K562 (cell line): ENCODE measurements around the gene GPATCH4. TPM values are rescaled to one million over a fixed set of nuclear protein-coding genes. Genes with fewer than 3 reads are reported as not detected.

Experiments used
- CCNT2 ChIP-seq: IDR thresholded peaks from 2 replicates; pipeline ENCODE4 v1.6.1; 2011; ENCODE audit warnings: borderline replicate concordance, low read depth, mild to moderate bottlenecking, moderate library complexity, mixed read lengths, low read length; ENCODE audit not compliant: insufficient read length; ENCODE audit errors: extremely low read depth
- ELF2 ChIP-seq: fragments of 250-450 bp; sonication (Bioruptor Pico); IDR thresholded peaks from 2 replicates; pipeline ENCODE4 v1.5.0; 2021; ENCODE audit warnings: mild to moderate bottlenecking
- EP400 ChIP-seq: fragments of 450-650 bp; IDR thresholded peaks from 2 replicates; pipeline ENCODE4 v1.6.1; 2017; ENCODE audit warnings: antibody characterized with exemption, mild to moderate bottlenecking, moderate library complexity
- HEY1 ChIP-seq: fragments of 250-450 bp; sonication (Bioruptor Pico); IDR thresholded peaks from 2 replicates; pipeline ENCODE4 v1.5.0; 2020; ENCODE audit warnings: mild to moderate bottlenecking, moderate library complexity, borderline replicate concordance
- NR1H2 ChIP-seq: sonication (generic); formaldehyde crosslinking; IDR thresholded peaks from 2 replicates; pipeline ENCODE4 v1.4.0; 2020; ENCODE audit warnings: mild to moderate bottlenecking, missing genetic modification reagents
- PTBP1 ChIP-seq: fragments of 200-400 bp; formaldehyde crosslinking; IDR thresholded peaks from 2 replicates; pipeline ENCODE4 v1.6.1; 2017; ENCODE audit warnings: low read depth, low read length
- PTRF ChIP-seq: fragments of 450-650 bp; IDR thresholded peaks from 2 replicates; pipeline ENCODE4 v1.6.1; 2016; ENCODE audit warnings: mild to moderate bottlenecking, missing genetic modification characterization, missing compliant biosample characterization
- PURB ChIP-seq: sonication (generic); formaldehyde crosslinking; IDR thresholded peaks from 2 replicates; pipeline ENCODE4 v1.9.0; 2021; ENCODE audit warnings: low read depth, mild to moderate bottlenecking, missing genetic modification reagents
- SNRNP70 ChIP-seq: fragments of 200-400 bp; formaldehyde crosslinking; optimal IDR thresholded peaks from 2 replicates; pipeline ENCODE3; 2017; ENCODE audit warnings: low read depth, low read length
- STAT5B ChIP-seq: fragments of 250-450 bp; sonication (Bioruptor Pico); IDR thresholded peaks from 2 replicates; pipeline ENCODE4 v1.8.0; 2021; ENCODE audit warnings: mild to moderate bottlenecking, inconsistent platforms
- ZNF197 ChIP-seq: fragments of 200-800 bp; sonication (Bioruptor generic); IDR thresholded peaks from 2 replicates; pipeline ENCODE4 v1.6.1; 2016; ENCODE audit warnings: low read depth, missing genetic modification characterization, missing compliant biosample characterization
- ZNF239 ChIP-seq: fragments of 250-450 bp; sonication (Bioruptor Pico); IDR thresholded peaks from 2 replicates; pipeline ENCODE4 v1.4.0; 2020; ENCODE audit warnings: mild to moderate bottlenecking
- ZNF699 ChIP-seq: fragments of 250-450 bp; sonication (Bioruptor Pico); IDR thresholded peaks from 2 replicates; pipeline ENCODE4 v1.8.0; 2021; ENCODE audit warnings: mild to moderate bottlenecking, moderate library complexity; ENCODE audit not compliant: insufficient replicate concordance
- polyA plus RNA-seq, 8 experiments: library from polyadenylated mRNA; depleted of rRNA in 4 of 8; stranded (reverse) in 5 of 8; unstranded in 3 of 8; fragments of >200 nt; fragmentation: Nextera tagmentation in 2 of 8; fragmentation: Illumina TruSeq in 1 of 8; extraction: Ambion mirVana in 2 of 8; extraction: Trizol in 1 of 8; gene quantifications; 2 replicates each; pipeline versions ENCODE4 v1.2.1 to v1.2.3, GENCODE V29; 2011 to 2014; ENCODE audit warnings: inconsistent platforms in 1 of 8, missing spikeins in 1 of 8
- total RNA-seq, 7 experiments: library from RNA; depleted of rRNA in 6 of 7; stranded (reverse); fragments of >200 nt in 6 of 7; fragmentation: Illumina TruSeq in 2 of 7; extraction: Trizol in 2 of 7; gene quantifications; 2 replicates each; pipeline versions ENCODE4 v1.2.1 to v1.2.3, GENCODE V29; 2011 to 2021; ENCODE audit warnings: low replicate concordance in 1 of 7
- TF ChIP-seq, protein P1 (sequence below): fragments of 450-650 bp; IDR thresholded peaks from one replicate; pipeline ENCODE4 v1.6.1; 2018; ENCODE audit warnings: mild to moderate bottlenecking, moderate library complexity; ENCODE audit not compliant: partially characterized antibody
- TF ChIP-seq, protein P2 (sequence below): fragments of 450-650 bp; IDR thresholded peaks from 2 replicates; pipeline ENCODE4 v1.6.1; 2016; ENCODE audit warnings: antibody characterized with exemption
- TF ChIP-seq, protein P3 (sequence below): fragments of 450-650 bp; conservative IDR thresholded peaks from 2 replicates; pipeline ENCODE4 v1.6.1; 2016; ENCODE audit warnings: missing genetic modification characterization, low read depth, mild to moderate bottlenecking, missing compliant biosample characterization, moderate library complexity
- TF ChIP-seq, protein P4 (sequence below), 2 experiments: fragments of 450-650 bp; conservative IDR thresholded peaks; 2 replicates each; pipeline ENCODE4 v1.6.1; 2017; ENCODE audit warnings: mild to moderate bottlenecking in 2 of 2, moderate library complexity in 2 of 2
- TF ChIP-seq, protein P5 (sequence below): IDR thresholded peaks from 2 replicates; pipeline ENCODE4 v1.6.1; 2016; ENCODE audit warnings: missing genetic modification characterization, missing compliant biosample characterization
- TF ChIP-seq, protein P6 (sequence below): sonication (generic); IDR thresholded peaks from 2 replicates; pipeline ENCODE4 v1.6.1; 2016

GPATCH4 gene
- total and polyA plus RNA-seq, 9 of the 15 experiments (the other 6 are each of a cell fraction or from before 2014, with no cell fraction given), result 43.7 to 105 (median 76.5) TPM

DNA sequence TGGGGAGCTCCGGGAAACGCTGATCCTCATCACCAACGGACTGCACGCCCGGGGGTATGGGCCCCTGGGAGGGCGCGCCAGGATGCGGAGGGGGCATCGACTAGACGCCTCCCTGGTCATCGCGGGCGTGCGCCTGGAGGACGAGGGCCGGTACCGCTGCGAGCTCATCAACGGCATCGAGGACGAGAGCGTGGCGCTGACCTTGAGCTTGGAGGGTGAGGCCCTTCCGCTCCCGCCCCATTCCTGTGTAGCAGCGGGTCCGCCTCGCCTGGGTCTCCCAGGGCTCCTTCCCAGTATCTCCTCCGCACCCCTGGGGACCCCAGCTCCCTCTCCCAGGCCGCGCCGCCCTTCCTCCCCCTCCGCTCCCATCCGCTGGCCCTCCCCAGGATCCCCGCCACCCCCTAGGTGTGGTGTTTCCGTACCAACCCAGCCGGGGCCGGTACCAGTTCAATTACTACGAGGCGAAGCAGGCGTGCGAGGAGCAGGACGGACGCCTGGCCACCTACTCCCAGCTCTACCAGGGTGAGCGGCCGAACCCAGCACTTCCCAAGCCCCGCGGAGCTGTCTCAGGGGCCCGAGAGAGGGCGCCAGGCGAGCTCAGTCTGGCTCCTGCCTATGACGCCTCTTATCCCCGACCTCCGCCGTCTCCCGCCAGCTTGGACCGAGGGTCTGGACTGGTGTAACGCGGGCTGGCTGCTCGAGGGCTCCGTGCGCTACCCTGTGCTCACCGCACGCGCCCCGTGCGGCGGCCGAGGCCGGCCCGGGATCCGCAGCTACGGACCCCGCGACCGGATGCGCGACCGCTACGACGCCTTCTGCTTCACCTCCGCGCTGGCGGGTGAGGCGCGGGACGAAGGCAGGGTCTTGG lies 22.9 kb upstream of the GPATCH4 start (continued):
- TF ChIP-seq, protein P1, sequence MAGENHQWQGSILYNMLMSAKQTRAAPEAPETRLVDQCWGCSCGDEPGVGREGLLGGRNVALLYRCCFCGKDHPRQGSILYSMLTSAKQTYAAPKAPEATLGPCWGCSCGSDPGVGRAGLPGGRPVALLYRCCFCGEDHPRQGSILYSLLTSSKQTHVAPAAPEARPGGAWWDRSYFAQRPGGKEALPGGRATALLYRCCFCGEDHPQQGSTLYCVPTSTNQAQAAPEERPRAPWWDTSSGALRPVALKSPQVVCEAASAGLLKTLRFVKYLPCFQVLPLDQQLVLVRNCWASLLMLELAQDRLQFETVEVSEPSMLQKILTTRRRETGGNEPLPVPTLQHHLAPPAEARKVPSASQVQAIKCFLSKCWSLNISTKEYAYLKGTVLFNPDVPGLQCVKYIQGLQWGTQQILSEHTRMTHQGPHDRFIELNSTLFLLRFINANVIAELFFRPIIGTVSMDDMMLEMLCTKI, result no peak
- TF ChIP-seq, protein P2, sequence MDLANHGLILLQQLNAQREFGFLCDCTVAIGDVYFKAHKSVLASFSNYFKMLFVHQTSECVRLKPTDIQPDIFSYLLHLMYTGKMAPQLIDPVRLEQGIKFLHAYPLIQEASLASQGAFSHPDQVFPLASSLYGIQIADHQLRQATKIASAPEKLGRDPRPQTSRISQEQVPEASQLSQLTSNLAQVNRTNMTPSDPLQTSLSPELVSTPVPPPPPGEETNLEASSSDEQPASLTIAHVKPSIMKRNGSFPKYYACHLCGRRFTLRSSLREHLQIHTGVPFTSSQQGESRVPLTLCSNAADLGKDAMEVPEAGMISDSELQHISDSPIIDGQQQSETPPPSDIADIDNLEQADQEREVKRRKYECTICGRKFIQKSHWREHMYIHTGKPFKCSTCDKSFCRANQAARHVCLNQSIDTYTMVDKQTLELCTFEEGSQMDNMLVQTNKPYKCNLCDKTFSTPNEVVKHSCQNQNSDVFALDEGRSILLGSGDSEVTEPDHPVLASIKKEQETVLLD, result peak; percentile 42; the same call in 1 of the 2 replicates
- TF ChIP-seq, protein P3, sequence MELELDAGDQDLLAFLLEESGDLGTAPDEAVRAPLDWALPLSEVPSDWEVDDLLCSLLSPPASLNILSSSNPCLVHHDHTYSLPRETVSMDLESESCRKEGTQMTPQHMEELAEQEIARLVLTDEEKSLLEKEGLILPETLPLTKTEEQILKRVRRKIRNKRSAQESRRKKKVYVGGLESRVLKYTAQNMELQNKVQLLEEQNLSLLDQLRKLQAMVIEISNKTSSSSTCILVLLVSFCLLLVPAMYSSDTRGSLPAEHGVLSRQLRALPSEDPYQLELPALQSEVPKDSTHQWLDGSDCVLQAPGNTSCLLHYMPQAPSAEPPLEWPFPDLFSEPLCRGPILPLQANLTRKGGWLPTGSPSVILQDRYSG (tag), result no peak
- peak; percentile 54 for TF ChIP-seq CCNT2
- TF ChIP-seq, protein P4, sequence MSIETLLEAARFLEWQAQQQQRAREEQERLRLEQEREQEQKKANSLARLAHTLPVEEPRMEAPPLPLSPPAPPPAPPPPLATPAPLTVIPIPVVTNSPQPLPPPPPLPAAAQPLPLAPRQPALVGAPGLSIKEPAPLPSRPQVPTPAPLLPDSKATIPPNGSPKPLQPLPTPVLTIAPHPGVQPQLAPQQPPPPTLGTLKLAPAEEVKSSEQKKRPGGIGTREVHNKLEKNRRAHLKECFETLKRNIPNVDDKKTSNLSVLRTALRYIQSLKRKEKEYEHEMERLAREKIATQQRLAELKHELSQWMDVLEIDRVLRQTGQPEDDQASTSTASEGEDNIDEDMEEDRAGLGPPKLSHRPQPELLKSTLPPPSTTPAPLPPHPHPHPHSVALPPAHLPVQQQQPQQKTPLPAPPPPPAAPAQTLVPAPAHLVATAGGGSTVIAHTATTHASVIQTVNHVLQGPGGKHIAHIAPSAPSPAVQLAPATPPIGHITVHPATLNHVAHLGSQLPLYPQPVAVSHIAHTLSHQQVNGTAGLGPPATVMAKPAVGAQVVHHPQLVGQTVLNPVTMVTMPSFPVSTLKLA (conservative IDR thresholded peaks at IDR 0.05), result 0 out of 4 replicates have a peak, but pooled peaks of 1 of the 2 experiments have one; percentile 46
- no peak for TF ChIP-seq STAT5B (CRISPR knock-in tag)
- no peak for TF ChIP-seq PTRF (tag)
- TF ChIP-seq ELF2 (CRISPR knock-in tag), result no peak
- TF ChIP-seq ZNF699 (CRISPR knock-in tag), result no peak
- TF ChIP-seq ZNF197, result no peak
- TF ChIP-seq, protein P5, sequence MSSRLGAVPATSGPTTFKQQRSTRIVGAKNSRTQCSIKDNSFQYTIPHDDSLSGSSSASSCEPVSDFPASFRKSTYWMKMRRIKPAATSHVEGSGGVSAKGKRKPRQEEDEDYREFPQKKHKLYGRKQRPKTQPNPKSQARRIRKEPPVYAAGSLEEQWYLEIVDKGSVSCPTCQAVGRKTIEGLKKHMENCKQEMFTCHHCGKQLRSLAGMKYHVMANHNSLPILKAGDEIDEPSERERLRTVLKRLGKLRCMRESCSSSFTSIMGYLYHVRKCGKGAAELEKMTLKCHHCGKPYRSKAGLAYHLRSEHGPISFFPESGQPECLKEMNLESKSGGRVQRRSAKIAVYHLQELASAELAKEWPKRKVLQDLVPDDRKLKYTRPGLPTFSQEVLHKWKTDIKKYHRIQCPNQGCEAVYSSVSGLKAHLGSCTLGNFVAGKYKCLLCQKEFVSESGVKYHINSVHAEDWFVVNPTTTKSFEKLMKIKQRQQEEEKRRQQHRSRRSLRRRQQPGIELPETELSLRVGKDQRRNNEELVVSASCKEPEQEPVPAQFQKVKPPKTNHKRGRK (tag), result no peak
- TF ChIP-seq, protein P6, sequence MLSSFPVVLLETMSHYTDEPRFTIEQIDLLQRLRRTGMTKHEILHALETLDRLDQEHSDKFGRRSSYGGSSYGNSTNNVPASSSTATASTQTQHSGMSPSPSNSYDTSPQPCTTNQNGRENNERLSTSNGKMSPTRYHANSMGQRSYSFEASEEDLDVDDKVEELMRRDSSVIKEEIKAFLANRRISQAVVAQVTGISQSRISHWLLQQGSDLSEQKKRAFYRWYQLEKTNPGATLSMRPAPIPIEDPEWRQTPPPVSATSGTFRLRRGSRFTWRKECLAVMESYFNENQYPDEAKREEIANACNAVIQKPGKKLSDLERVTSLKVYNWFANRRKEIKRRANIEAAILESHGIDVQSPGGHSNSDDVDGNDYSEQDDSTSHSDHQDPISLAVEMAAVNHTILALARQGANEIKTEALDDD, result no peak
- TF ChIP-seq PTBP1, result no peak
- no peak for TF ChIP-seq ZNF239
- no peak; the same call in 1 of the 2 replicates for TF ChIP-seq EP400
- TF ChIP-seq NR1H2 (CRISPR knock-in tag), result 0 out of 2 replicates have a peak, but pooled peaks have one; percentile 75
- no peak for TF ChIP-seq SNRNP70
- no peak for TF ChIP-seq PURB
- no peak for TF ChIP-seq HEY1 (CRISPR knock-in tag)
